ENCODE data around the gene AMIGO2. TPM values are rescaled to one million over a fixed set of nuclear protein-coding genes. Genes with fewer than 3 reads are reported as not detected.

AMIGO2 gene
- total RNA-seq, 1 donor from 2014 or later = 1.5 TPM

GRCh38 chr12:47097276-47097896 is 17.6 kb upstream of the AMIGO2 start:
- ATAC-seq = no peak

DNA sequence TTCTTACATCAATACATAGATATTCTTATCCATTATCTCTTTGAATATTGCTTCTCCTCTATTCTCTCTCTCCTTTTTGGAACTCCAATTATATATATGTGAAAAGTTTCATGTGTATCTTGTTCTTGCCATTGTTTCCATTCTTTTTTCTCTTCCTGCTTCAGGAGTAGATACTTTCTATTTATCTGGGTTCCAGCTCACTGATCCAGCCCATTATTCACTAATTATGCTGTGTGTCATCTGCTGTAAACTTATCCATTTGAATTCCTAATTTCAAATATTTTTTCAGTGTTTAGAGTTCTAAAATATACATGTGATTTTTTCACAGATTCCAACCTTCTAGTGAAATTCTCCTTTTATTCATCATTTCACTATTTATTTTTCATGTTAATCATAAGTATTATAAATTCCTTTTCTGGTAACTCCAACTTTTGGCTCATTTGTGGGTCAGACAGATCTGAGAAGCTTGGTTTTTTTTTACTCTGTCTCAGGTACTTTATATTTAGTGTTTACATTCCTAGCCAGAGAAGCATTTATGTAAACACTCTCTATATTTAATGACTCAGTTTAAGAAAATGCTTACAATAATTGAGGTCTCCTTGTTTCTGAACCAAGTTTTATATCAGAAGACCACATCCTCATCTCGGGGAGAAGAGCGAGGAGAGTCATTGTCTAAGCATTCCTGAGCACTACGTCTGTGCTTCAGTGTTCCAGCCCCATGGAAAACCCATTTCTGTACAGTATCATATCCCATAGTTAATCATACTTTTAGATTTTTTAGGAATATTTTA is 15.9 kb upstream of the AMIGO2 start:
- ATAC-seq = no peak

- ATAC-seq = no peak
Observed at GRCh38 chr12:47094804-47095203, 15.0 kb upstream of the AMIGO2 start.

- ATAC-seq = no peak
Observed at GRCh38 chr12:47091009-47091408, 11.2 kb upstream of the AMIGO2 start.

GRCh38 chr12:47088021-47088944 is 8.5 kb upstream of the AMIGO2 start:
- peak; percentile 84 for ATAC-seq

DNA sequence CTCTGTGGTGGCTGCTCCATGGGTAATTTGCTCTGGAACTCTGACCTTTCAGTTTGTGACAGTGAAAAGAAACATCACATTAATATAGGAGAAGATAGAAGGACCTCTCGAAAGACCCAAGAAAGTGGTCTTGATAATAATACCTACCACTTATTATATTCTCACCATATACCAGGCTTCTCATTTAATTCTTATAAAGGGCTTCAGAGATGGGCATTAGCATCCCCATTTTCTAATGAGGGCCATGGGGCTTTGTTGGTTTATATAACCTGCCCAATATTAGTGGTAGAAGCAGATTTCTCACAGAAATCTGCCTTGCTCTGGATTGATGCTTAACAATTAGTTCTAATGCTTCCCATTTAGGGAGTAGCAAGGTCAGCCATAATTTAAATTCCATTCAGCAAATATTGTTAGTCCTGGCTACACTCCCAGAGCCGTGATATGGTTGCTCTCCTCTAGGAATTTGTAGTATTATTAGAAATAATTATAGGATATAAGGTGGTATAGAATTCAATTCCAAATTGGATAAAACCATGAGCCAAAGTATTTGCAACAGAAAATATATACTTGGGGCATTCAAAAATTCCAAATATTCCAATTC is 7.4 kb upstream of the AMIGO2 start:
- ATAC-seq = no peak

DNA sequence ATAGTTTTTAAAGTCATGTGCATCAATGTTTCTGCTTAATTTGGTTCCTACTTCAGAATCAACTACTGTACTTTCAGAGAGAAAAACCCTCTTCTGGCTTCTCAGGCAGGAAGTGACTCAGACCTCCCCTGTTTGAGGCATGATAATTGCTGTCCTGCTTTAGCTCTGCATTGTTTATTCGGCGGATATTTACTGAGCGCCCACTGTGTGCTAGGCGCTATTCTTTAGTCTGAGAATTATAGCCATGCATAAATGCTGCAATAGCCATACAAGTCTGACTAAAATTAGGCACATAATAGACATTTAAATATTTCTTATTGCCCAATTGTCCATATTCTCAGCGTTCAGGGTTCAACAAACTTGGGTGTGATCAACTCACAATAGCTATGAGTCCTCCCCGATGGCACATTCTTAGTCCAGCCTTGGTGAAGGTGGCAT is 6.1 kb upstream of the AMIGO2 start:
- ATAC-seq = peak; percentile 34

GRCh38 chr12:47084172-47084571 is 4.4 kb upstream of the AMIGO2 start:
- ATAC-seq = no peak

GRCh38 chr12:47082796-47083621 is 3.2 kb upstream of the AMIGO2 start:
- ATAC-seq = peak; percentile 34

GRCh38 chr12:47082283-47082682 is 2.5 kb upstream of the AMIGO2 start:
- no peak for ATAC-seq

GRCh38 chr12:47080725-47081502 is 1.2 kb upstream of the AMIGO2 start:
- peak; percentile 49 for ATAC-seq

GRCh38 chr12:47079981-47080724 is 394 bp upstream of the AMIGO2 start:
- peak; percentile 28 for ATAC-seq

DNA sequence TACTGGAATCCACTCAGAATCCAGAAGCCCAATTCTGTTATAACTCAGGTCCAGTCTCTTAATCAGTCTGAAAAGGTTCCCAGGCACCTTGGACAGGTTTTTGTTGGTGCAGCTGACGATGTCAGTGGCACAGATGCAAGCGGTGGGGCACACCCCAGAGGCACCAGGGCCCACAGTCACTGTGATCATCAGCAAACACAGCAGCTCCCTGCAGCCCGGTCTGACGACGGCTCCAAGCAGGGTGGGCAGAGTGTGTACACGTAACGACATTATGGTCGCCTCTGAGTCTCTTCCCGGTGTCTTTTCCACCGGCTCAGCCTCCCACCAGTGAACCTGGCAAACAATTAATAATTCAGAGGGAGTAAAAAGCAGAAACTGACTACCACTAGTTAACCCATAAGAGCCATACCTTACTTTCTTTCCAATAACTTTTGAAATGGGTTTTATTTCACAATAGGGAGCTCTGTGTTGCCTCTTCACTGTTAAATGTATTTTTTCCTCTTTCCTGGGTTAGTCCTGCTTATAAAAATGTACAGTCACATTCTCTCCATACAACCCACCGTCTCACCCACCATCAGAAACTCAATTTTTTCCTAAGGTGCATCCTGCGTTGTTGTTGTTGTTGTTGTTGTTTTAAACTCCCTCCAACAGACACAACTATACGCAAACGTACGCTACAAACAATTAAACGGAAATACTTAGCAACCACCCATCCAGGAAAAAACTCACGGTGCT is 859 bp downstream of the AMIGO2 start:
- peak; percentile 51 for ATAC-seq

GRCh38 chr12:47078086-47078395 is 1.7 kb downstream of the AMIGO2 start:
- no peak for ATAC-seq

- no peak for ATAC-seq
Observed at GRCh38 chr12:47077206-47078085, 2.3 kb downstream of the AMIGO2 start.

- no peak for ATAC-seq
Observed at GRCh38 chr12:47075192-47076084, 4.3 kb downstream of the AMIGO2 start.

DNA sequence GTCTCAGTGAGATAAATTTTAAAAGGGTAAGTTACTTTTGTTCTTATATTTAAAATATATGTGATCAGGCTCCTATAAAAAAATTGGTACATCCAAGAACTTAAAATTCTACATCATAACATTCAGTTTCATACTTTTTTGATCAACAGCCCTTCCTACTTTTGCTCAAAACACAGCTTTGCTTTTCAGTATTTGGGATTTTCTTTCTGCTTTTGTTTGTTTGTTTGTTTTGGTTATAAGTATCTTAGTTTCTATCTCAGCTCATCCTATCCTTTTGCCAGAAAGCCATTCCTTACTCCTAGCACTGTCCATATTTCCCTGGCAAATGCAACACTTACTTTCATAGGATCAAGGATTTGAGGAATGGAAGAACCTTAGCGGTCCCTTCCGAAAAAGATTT is 5.0 kb downstream of the AMIGO2 start:
- ATAC-seq = no peak
